ENCODE data around the gene BIRC6. TPM values are rescaled to one million over a fixed set of nuclear protein-coding genes. Genes with fewer than 3 reads are reported as not detected.

Gene BIRC6
- total RNA-seq, 2 experiments from 2014 or later, result 81.2 to 125 TPM

DNA sequence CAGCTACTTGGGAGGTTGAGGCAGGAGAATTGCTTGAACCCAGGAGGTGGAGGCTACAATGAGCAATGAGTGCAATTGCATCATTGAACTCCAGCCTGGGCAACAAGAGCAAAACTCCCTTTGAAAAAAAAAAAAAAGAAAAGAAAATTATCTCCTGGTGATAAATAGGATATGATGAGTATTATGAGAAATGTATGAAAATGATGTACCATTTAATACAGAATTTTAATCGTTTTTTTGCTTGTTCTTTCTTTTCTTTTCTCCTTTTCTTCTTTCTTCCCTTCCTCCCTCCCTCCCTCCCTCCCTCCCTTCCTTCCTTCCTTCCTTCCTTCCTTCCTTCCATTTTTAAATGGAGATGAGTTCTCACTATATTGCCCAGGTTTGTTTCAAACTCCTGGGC lies 311.4 kb downstream of the BIRC6 start:
- CTCF ChIA-PET (ENCODE audit: unreplicated experiment), result no interaction called here
- peaks cover 68% of the 10 kb centered on the region for H3K36me3 ChIP-seq (ENCODE audit: insufficient read depth, low read length)
- no TSS peak for BruUV-seq (replicated peaks)
- POLR2A ChIA-PET, result interaction anchor here (0.7 kb wide), 1 partner anchor 471 kb away, joined by 3 read pairs; no protein-coding TSS in a partner anchor
- H3K9me3 ChIP-seq (ENCODE audit: low read length), result no peaks in the 10 kb centered on the region
- H4K20me1 ChIP-seq (ENCODE audit: insufficient read depth, low read length), result no peaks in the 10 kb centered on the region
- H3K4me2 ChIP-seq (ENCODE audit: low read length), result no peak overlapping the region
- no peaks in the 10 kb centered on the region for H3K9me2 ChIP-seq (ENCODE audit: insufficient read depth, low read length)
- intact Hi-C loops (cut with micrococcal nuclease; ENCODE audit: unreplicated experiment), result no loop called here
- H2AFZ ChIP-seq (ENCODE audit: low read length), result no peak overlapping the region
- H3K27ac ChIP-seq (ENCODE audit: low read depth, low read length, poor library complexity, severe bottlenecking), result no peak overlapping the region
- H3K4me1 ChIP-seq (ENCODE audit: insufficient read depth, low read length, poor library complexity, severe bottlenecking), result no peaks in the 10 kb centered on the region
- no peak overlapping the region for H3K4me3 ChIP-seq (ENCODE audit: low read depth, low read length, poor library complexity, severe bottlenecking)
- DNase-seq (ENCODE audit: low spot score), result no peak
- no peak for TF ChIP-seq EZH2phosphoT487 (IDR thresholded peaks at IDR 0.05; ENCODE audit: borderline replicate concordance, low read depth, low read length)
- no peak for TF ChIP-seq CTCF (conservative IDR thresholded peaks at IDR 0.05; ENCODE audit: low read length)
- no peaks in the 10 kb centered on the region for H3K79me2 ChIP-seq (ENCODE audit: insufficient read depth, low read depth, low read length)

Small RNAs within 50 kb of the gene (microRNA-seq; reads per million reads assigned to microRNA genes)
- gene MIR4765 (ENCODE audit: borderline replicate concordance), result not detected
- gene MIR558 (ENCODE audit: borderline replicate concordance), result not detected

Small RNAs within 50 kb of the gene (small RNA-seq; reads per million reads assigned to genes)
- gene MIR4765, result not detected
- not detected for gene MIR558

Other genes with a start within 250 kb of the BIRC6 start
- gene SLC30A6, start 191.2 kb upstream of the BIRC6 start, total RNA-seq (2014; rRNA removed; shearing (Covaris generic)), result 5.4 and 8.9 TPM in 2 replicates
- 16.6 and 17.0 TPM in 2 replicates for gene SLC30A6, start 191.2 kb upstream of the BIRC6 start, total RNA-seq (2022)
- gene NLRC4, start 92.1 kb upstream of the BIRC6 start, total RNA-seq (2014; rRNA removed; shearing (Covaris generic)), result not detected in 2 replicates
- not detected in 2 replicates for gene NLRC4, start 92.1 kb upstream of the BIRC6 start, total RNA-seq (2022)
- gene YIPF4, start 79.1 kb upstream of the BIRC6 start, total RNA-seq (2014; rRNA removed; shearing (Covaris generic)), result 5.4 and 8.6 TPM in 2 replicates
- gene YIPF4, start 79.1 kb upstream of the BIRC6 start, total RNA-seq (2022), result 28.3 and 29.6 TPM in 2 replicates